ENCODE measurements around the gene WFDC1.
A peak's percentile ranks its signal among the peaks of the same experiment; 100 is the strongest.

WFDC1 gene

DNA sequence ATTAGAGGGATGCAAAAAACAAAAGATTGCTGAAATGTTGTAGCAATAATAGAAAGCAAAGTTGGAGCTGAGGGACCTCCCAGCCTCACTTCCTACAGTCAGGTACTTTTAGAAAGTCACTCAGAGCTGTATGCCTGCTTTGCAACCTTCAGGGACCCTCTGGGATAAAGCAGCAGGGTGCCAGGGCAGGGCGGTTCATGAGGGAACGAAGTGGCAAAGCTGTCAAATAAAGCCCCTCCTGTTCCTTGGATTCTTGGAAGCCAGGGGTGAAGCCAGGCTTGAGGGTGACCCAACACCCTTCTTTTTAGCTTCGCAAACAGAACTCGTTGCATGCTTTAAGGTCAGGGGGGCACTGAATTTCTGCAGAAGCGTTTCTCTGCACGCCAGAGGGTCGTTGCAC is 74.4 kb downstream of the WFDC1 start:
- Histone ChIP-seq H3K27ac (ENCODE audit: low read depth in 2 of 2, low read length in 2 of 2) (peak overlapping the region; percentile 88 to 92), H3K4me3 (ENCODE audit: low read length in 2 of 2) (peak overlapping the region; percentile 79 to 81), H3K27me3 (ENCODE audit: control insufficient read depth in 2 of 2, insufficient read depth in 2 of 2, low read length in 2 of 2) (peaks cover 7 to 9% of the 10 kb centered on the region in 2 donors), H3K4me1 (ENCODE audit: control insufficient read depth in 2 of 2, insufficient read depth in 2 of 2, low read length in 2 of 2) (peaks cover 19 to 36% of the 10 kb centered on the region in 2 donors), H3K36me3 (ENCODE audit: control insufficient read depth in 2 of 2, insufficient read depth in 2 of 2, low read length in 2 of 2) (peaks cover 0 to 2% of the 10 kb centered on the region in 2 donors), H3K9me3 (ENCODE audit: control insufficient read depth in 2 of 2, low read length in 2 of 2) (no peaks in the 10 kb centered on the region), H3K9ac (ENCODE audit: low read depth in 1 of 2, low read length in 2 of 2) (peak overlapping the region; percentile 70 to 89)

GRCh38 chr16:84369938-84370627 is 75.4 kb downstream of the WFDC1 start:
- peak overlapping the region; percentile 64 to 79 for H3K4me3 ChIP-seq (ENCODE audit: low read length in 2 of 2)
- peaks cover 7 to 9% of the 10 kb centered on the region in 2 donors for H3K27me3 ChIP-seq (ENCODE audit: control insufficient read depth in 2 of 2, insufficient read depth in 2 of 2, low read length in 2 of 2)
- peaks cover 0 to 2% of the 10 kb centered on the region in 2 donors for H3K36me3 ChIP-seq (ENCODE audit: control insufficient read depth in 2 of 2, insufficient read depth in 2 of 2, low read length in 2 of 2)
- peaks cover 19 to 36% of the 10 kb centered on the region in 2 donors for H3K4me1 ChIP-seq (ENCODE audit: control insufficient read depth in 2 of 2, insufficient read depth in 2 of 2, low read length in 2 of 2)
- no peaks in the 10 kb centered on the region for H3K9me3 ChIP-seq (ENCODE audit: control insufficient read depth in 2 of 2, low read length in 2 of 2)
- peak overlapping the region; percentile 66 to 70 for H3K9ac ChIP-seq (ENCODE audit: low read depth in 1 of 2, low read length in 2 of 2)
- peak overlapping the region; percentile 62 to 88 for H3K27ac ChIP-seq (ENCODE audit: low read depth in 2 of 2, low read length in 2 of 2)

DNA sequence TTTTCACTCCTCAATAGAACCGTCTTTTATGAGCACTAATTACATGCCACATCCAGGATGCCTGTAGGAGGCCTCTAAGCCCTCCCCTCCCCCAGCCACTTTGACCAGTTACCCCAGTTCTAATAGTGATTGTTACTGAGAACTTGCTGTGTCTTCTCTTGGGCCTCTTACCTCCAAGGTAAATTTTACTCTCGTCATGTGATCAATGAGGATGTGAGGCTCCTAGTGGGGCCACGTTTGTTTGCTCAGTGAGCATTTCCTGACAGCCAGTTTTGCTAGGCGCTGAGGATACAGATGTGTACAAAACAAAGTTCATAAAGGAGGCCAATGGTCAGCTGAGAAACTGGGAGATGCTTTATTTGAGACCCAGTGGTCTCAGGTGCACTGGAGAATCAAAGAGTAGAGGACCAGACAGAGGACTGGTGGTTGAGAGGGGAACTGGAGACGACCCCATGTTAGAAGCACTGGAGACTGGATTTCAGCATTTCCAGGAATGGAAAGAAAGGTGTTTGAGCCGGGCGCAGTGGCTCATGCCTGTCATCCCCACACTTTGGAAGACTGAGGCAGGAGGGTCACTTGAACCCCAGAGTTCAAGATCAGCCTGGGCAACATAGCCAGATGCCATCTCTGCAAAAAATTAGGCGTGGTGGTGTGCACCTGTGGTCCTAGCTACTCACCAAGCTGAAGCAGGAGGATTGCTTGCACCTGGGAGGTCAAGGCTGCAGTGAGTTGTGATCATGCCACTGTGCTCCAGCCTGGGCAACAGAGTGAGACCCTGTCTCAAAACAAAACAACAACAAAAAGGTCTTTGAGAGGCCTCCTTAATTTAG is 76.3 kb downstream of the WFDC1 start:
- Histone ChIP-seq H3K4me1 (ENCODE audit: control insufficient read depth in 2 of 2, insufficient read depth in 2 of 2, low read length in 2 of 2) (peaks cover 19 to 36% of the 10 kb centered on the region in 2 donors), H3K4me3 (ENCODE audit: low read length in 2 of 2) (peak overlapping the region; percentile 64 to 79), H3K27ac (ENCODE audit: low read depth in 2 of 2, low read length in 2 of 2) (peak overlapping the region; percentile 62 to 88), H3K27me3 (ENCODE audit: control insufficient read depth in 2 of 2, insufficient read depth in 2 of 2, low read length in 2 of 2) (peaks cover 7 to 9% of the 10 kb centered on the region in 2 donors), H3K9me3 (ENCODE audit: control insufficient read depth in 2 of 2, low read length in 2 of 2) (no peaks in the 10 kb centered on the region), H3K9ac (ENCODE audit: low read depth in 1 of 2, low read length in 2 of 2) (peak overlapping the region; percentile 15 to 66), H3K36me3 (ENCODE audit: control insufficient read depth in 2 of 2, insufficient read depth in 2 of 2, low read length in 2 of 2) (peaks cover 0 to 2% of the 10 kb centered on the region in 2 donors)

- peaks cover 7 to 9% of the 10 kb centered on the region in 2 donors for H3K27me3 ChIP-seq (ENCODE audit: control insufficient read depth in 2 of 2, insufficient read depth in 2 of 2, low read length in 2 of 2)
- H3K4me1 ChIP-seq (ENCODE audit: control insufficient read depth in 2 of 2, insufficient read depth in 2 of 2, low read length in 2 of 2), result peaks cover 17 to 36% of the 10 kb centered on the region in 2 donors
- H3K27ac ChIP-seq (ENCODE audit: low read depth in 2 of 2, low read length in 2 of 2), result peak overlapping the region in 1 of 2 donors; percentile 88
- peak overlapping the region in 1 of 2 donors; percentile 66 for H3K9ac ChIP-seq (ENCODE audit: low read depth in 1 of 2, low read length in 2 of 2)
- no peaks in the 10 kb centered on the region for H3K9me3 ChIP-seq (ENCODE audit: control insufficient read depth in 2 of 2, low read length in 2 of 2)
- peak overlapping the region in 1 of 2 donors; percentile 18 for H3K4me3 ChIP-seq (ENCODE audit: low read length in 2 of 2)
- H3K36me3 ChIP-seq (ENCODE audit: control insufficient read depth in 2 of 2, insufficient read depth in 2 of 2, low read length in 2 of 2), result peaks cover 0 to 2% of the 10 kb centered on the region in 2 donors
Observed at GRCh38 chr16:84371553-84371865, 76.8 kb downstream of the WFDC1 start.

DNA sequence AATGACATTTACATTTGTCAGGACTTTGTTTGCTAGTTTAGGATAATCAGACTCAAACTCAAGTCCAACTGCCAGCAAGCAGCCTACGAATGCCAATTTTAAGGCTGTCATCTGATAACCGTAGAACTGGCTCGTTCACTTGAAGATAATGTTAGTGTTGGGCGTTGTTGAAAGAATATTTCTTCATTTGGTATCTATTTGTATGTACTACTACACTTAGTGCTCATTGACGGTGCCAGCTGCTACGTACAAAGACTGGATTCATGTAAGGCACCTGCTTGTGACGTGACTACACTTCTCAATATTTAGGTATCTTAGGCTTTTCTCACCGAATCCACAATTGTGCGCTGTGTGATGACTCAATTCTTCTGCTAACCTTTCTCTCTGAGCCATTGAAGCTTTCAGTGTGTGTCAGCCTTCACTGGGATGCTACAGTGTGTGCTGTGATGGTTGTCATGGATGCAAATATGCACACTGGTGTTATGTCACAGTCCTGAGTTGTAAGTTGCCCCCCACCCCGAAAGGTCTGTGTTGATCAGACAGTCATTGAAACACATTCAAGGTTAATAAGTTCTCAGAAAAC is 79.3 kb downstream of the WFDC1 start:
- H3K9me3 ChIP-seq (ENCODE audit: control insufficient read depth in 2 of 2, low read length in 2 of 2), result no peaks in the 10 kb centered on the region
- peaks cover 2 to 4% of the 10 kb centered on the region in 2 donors for H3K27me3 ChIP-seq (ENCODE audit: control insufficient read depth in 2 of 2, insufficient read depth in 2 of 2, low read length in 2 of 2)
- H3K27ac ChIP-seq (ENCODE audit: low read depth in 2 of 2, low read length in 2 of 2), result no peak overlapping the region

DNA sequence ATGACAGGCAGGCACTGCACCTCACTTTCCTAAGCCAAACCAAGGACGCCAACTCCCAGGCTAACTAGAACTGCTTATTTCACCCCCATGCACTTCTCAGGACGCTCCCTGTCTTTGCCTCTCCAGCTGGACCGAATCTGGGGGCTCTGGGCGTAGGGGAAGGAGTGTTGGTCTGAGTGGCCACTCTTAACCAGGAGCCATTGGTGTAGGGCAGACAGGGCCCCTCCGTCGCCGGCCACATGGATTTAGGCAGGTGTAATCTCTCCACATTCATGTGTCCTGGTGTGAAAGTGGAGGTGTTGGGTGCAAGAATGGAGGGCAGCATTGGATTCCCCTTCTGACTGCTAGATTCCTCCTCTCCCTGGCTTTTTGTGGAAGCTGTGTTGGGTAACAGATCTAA is 83.4 kb downstream of the WFDC1 start:
- no peak overlapping the region for H3K27ac ChIP-seq (ENCODE audit: low read depth in 2 of 2, low read length in 2 of 2)
- no peaks in the 10 kb centered on the region for H3K9me3 ChIP-seq (ENCODE audit: control insufficient read depth in 2 of 2, low read length in 2 of 2)

More for the DNA sequence above, 79.3 kb downstream of the WFDC1 start:
- Histone ChIP-seq H3K9ac (ENCODE audit: low read depth in 1 of 2, low read length in 2 of 2) (no peak overlapping the region), H3K36me3 (ENCODE audit: control insufficient read depth in 2 of 2, insufficient read depth in 2 of 2, low read length in 2 of 2) (peaks cover 0 to 2% of the 10 kb centered on the region in 2 donors), H3K4me1 (ENCODE audit: control insufficient read depth in 2 of 2, insufficient read depth in 2 of 2, low read length in 2 of 2) (peaks cover 8 to 30% of the 10 kb centered on the region in 2 donors), H3K4me3 (ENCODE audit: low read length in 2 of 2) (no peak overlapping the region)

DNA sequence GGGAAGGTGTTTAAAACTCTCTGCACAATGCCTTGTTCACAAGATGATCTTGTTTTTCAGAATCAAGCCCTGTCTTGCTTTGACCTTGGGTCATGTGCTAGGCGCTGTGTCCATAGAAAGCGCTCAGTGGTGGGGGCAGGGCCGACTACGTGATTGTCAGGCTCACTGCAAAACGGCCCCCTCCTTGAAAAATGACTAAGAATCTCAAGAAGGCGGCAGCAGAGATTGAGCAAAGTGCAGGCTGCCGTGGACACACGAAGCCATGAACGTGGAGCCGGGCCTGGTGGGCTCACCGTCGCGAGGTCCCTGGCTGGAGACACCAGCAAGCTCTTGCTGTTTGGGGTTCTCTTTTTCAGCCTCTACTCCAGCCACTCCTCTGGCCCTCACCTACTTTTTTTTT is 83.9 kb downstream of the WFDC1 start:
- Histone ChIP-seq H3K4me3 (ENCODE audit: low read length in 2 of 2) (no peak overlapping the region), H3K4me1 (ENCODE audit: control insufficient read depth in 2 of 2, insufficient read depth in 2 of 2, low read length in 2 of 2) (peaks cover 0 to 18% of the 10 kb centered on the region in 2 donors), H3K36me3 (ENCODE audit: control insufficient read depth in 2 of 2, insufficient read depth in 2 of 2, low read length in 2 of 2) (peaks cover 3% of the 10 kb centered on the region in 2 donors), H3K9ac (ENCODE audit: low read depth in 1 of 2, low read length in 2 of 2) (no peak overlapping the region), H3K9me3 (ENCODE audit: control insufficient read depth in 2 of 2, low read length in 2 of 2) (no peaks in the 10 kb centered on the region), H3K27ac (ENCODE audit: low read depth in 2 of 2, low read length in 2 of 2) (no peak overlapping the region), H3K27me3 (ENCODE audit: control insufficient read depth in 2 of 2, insufficient read depth in 2 of 2, low read length in 2 of 2) (no peaks in the 10 kb centered on the region)

More for the DNA sequence above, 83.4 kb downstream of the WFDC1 start:
- Histone ChIP-seq H3K4me1 (ENCODE audit: control insufficient read depth in 2 of 2, insufficient read depth in 2 of 2, low read length in 2 of 2) (peaks cover 0 to 20% of the 10 kb centered on the region in 2 donors), H3K27me3 (ENCODE audit: control insufficient read depth in 2 of 2, insufficient read depth in 2 of 2, low read length in 2 of 2) (no peaks in the 10 kb centered on the region), H3K36me3 (ENCODE audit: control insufficient read depth in 2 of 2, insufficient read depth in 2 of 2, low read length in 2 of 2) (peaks cover 3% of the 10 kb centered on the region in 2 donors), H3K4me3 (ENCODE audit: low read length in 2 of 2) (no peak overlapping the region), H3K9ac (ENCODE audit: low read depth in 1 of 2, low read length in 2 of 2) (no peak overlapping the region)

- H3K4me3 ChIP-seq (ENCODE audit: low read length in 2 of 2), result no peak overlapping the region
- peak overlapping the region in 1 of 2 donors; percentile 32 for H3K27ac ChIP-seq (ENCODE audit: low read depth in 2 of 2, low read length in 2 of 2)
- no peaks in the 10 kb centered on the region for H3K27me3 ChIP-seq (ENCODE audit: control insufficient read depth in 2 of 2, insufficient read depth in 2 of 2, low read length in 2 of 2)
- peaks cover 0 to 18% of the 10 kb centered on the region in 2 donors for H3K4me1 ChIP-seq (ENCODE audit: control insufficient read depth in 2 of 2, insufficient read depth in 2 of 2, low read length in 2 of 2)
- no peaks in the 10 kb centered on the region for H3K9me3 ChIP-seq (ENCODE audit: control insufficient read depth in 2 of 2, low read length in 2 of 2)
- no peak overlapping the region for H3K9ac ChIP-seq (ENCODE audit: low read depth in 1 of 2, low read length in 2 of 2)
- H3K36me3 ChIP-seq (ENCODE audit: control insufficient read depth in 2 of 2, insufficient read depth in 2 of 2, low read length in 2 of 2), result peaks cover 3% of the 10 kb centered on the region in 2 donors
Observed at GRCh38 chr16:84379008-84379708, 84.5 kb downstream of the WFDC1 start.
